ENCODE measurements around the gene STK33.
"Not testable (repeated sequence)": the region's sequence is repeated elsewhere in the genome, so short reads cannot be mapped to it uniquely, and the experiment has no call there.

The STK33 gene

DNA sequence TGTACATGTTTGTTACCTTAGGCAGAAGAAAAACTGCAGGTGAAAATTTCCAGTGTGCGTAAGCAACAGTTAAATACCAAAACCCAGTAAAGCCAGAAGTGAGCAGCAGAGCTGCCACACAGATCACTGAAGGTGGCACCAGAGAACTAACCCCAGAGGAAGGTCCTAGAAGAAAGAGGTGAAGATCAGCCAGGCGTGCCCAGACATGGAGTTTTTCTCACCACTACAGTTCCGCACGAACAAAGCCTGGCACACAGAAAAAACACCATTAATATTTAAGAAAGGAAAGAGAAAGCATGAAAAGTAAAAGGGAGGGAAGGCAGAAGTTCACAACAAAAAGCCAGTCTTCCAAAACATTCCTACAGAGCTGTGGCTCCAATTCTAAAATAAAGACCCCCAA is 60.7 kb downstream of the STK33 start:
- no peak for DNase-seq

DNA sequence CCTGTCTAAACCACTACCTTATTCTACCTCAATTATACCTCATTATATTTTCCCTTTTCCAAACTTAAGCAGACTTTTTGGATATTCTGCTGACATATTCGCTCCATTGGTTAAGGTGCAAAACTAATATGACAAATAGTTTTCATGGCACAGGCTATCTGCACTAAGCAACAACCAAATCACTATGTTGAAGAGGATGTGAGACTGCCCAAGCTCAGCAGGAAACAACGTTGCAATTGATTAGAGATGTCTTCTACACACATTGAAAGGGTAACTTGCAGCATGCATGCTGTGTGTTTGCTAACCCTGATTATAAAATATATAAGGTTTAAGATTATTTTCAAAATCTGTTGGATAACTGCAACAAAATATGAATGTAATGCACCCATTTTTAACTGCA is 61.6 kb downstream of the STK33 start:
- no peak for DNase-seq

GRCh38 chr11:8531982-8532381 is 62.0 kb downstream of the STK33 start:
- no peak for DNase-seq

DNA sequence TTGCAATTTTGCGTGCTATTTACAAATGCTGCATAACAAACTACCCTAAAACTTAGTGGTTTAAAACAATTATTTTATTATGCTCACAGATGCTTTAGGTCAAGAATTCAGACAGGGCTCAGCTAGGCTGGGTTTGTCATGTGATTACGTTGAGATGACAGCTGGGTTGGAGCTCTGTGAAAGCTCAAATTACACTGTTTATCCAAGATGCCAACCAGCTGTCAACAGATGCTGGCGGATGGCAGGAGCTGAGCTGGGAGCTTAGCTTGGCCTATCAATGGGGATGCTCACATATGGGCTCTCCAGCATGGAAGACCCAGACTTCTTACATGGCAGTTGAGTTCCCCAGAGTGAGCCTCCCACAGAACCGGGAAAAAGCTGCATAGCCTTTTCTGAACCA is 62.7 kb downstream of the STK33 start:
- DNase-seq, result no peak

DNA sequence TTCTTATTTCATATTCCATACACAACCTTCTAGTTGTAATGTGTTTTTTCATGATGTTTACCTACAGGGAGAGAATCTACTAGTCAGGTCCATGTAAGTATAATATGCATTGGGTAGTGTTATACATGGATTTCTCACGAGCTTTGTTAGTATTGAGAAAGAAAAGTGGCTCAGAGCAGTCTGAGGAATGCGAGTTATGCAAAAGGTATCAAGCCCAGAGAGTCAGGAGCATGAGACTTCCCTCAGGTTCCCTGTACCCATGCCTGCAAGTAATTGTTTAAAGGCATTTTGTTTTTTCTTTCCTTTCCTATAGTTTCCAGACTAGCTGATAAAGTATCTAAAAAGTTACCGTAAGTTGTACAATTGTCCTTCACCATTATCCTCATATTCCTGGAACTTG is 66.1 kb downstream of the STK33 start:
- no peak for DNase-seq

GRCh38 chr11:8523396-8523795 is 70.6 kb downstream of the STK33 start:
- DNase-seq, result no peak

GRCh38 chr11:8512547-8512946 is 81.5 kb downstream of the STK33 start:
- DNase-seq, result no peak

DNA sequence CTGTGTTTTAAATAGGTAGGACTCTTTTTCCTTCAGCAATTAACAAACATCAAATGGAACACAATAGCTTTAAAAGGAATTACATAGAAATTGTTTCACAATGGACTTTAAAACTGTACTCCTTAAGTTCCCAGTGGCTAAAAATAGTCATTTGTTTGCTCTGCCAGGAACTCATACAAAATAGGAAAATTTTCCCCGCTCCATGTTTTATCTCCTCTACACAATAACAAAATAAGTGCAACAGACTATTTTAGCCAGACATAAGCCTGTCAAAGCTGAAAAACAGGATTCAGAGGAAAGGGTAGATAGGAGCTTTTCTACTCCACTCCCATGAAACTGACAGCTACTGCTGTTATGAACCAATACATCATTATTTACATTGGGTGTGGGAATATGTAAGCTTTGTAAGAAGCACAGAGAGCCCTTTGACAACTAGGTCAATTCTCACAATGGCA is 90.1 kb downstream of the STK33 start:
- DNase-seq, result no peak

GRCh38 chr11:8501836-8502235 is 92.2 kb downstream of the STK33 start:
- DNase-seq, result no peak

DNA sequence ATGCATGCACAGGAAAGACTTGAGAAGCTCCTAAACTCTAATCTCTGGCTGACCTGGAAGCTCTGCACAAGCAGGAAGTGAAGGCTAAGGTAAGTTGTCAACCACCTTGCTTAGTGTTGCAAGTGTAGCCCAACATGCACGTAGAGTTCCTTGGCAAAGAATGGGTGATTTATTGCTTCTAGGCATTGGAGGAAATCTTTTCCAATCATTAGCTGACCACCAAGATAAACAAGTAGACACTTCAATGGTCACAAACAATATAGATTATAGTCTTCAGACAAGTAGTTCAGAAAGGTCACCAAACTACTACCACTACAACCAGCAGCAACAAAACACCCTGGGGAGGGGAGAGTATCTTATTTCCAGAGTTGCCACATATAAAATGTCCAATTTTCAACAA is 105.6 kb downstream of the STK33 start:
- no peak for DNase-seq

- DNase-seq, result no peak
These were observed 106.8 kb downstream of the STK33 start for GRCh38 chr11:8487261-8487660.

DNA sequence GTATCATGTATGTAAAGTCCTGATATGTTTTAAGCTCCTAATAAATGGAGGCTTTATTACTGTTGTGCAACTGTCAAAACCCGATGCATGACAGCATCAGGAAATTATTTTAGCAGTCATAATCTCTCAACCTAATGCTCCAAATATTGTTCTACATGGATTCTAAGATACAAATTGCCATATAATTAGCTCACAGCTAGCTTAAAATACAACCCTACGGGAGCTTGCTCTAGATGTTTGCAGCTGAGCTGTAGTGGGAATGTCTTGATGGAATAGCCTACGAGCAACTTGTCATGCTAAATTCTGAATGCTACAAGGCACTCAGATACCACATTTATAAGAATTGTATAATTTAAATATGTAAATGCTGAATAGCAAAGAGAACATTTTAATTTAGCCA is 109.8 kb downstream of the STK33 start:
- no peak for DNase-seq

- no peak for DNase-seq
These were observed 113.2 kb downstream of the STK33 start for GRCh38 chr11:8480858-8481257.

- no peak for DNase-seq
These were observed 116.3 kb downstream of the STK33 start for GRCh38 chr11:8477680-8478079.

GRCh38 chr11:8477151-8477550 is 116.9 kb downstream of the STK33 start:
- no peak for DNase-seq

DNA sequence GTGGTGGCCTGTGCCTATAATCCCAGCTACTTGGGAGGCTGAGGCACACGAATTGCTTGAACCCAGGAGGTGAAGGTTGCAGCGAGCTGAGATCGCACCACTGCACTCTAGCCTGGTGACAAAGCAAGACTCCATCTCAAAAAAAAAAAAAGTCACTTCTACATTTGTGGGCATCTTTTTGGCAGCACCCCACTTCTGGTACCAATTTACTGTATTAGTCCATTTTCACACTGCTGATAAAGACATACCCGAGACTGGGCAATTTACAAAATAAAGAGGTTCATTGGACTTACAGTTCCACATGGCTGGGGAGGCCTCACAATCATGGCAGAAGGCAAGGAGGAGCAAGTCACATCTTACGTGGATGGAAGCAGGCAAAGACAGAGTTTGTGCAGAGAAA is 126.2 kb downstream of the STK33 start:
- DNase-seq, result not testable (repeated sequence)

- DNase-seq, result not testable (repeated sequence)
These were observed 126.7 kb downstream of the STK33 start for GRCh38 chr11:8467356-8467755.

GRCh38 chr11:8466884-8467283 is 127.1 kb downstream of the STK33 start:
- not testable (repeated sequence) for DNase-seq

DNA sequence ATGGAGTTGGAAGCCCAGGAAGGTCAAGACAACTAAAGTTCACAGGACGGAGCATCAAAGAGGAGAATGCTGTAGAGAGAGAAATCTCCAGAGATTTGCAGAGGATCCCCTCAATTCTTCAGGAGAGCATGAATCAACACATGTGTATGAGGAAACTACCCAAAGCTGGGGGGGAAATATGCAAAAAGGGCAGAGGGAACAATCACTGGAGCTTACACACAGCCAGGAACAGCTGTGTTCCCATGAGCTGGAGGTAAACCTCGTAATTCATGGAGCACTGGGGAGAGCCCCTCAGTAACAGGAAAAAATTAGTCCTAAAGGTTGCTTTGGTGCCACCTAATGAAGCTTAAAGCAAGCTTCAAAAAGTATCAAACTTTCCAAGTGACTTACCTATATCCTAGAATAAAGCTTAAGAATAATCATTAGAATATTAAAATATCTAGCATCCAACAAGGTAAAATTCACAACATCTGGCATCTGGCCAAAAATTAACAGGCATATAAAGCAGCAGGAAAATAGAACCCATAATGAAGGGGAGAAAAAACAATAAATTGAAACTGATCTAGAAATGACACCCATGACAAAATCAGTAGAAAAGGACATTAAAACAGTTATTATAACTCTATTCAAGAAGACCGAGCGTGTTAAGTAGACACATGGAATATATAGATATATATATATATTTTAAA is 134.2 kb downstream of the STK33 start:
- no peak for DNase-seq

DNA sequence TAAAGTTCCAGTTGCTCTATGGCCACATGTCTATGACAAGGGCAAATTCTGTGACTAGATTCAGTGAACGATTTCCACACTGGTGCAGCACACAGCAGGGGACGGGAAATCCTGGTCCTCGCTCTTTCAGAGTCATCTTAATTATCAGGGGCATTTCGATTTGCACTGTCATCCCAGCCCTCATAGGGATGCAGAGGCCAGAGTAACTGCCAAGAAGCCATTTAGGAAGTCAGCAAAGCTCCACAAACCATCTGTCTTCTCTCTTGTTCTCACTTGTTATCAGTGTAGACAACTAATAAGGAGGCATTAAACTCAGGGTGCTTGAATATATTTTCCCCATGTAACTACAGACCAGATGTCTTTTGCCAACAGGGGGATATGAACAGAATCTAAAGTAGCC is 151.7 kb downstream of the STK33 start:
- no peak for DNase-seq

- DNase-seq, result no peak
These were observed 153.4 kb downstream of the STK33 start for GRCh38 chr11:8440649-8441048.

GRCh38 chr11:8429483-8429882 is 164.5 kb downstream of the STK33 start:
- DNase-seq, result no peak

- no peak for DNase-seq
These were observed 168.0 kb downstream of the STK33 start for GRCh38 chr11:8426076-8426475.

DNA sequence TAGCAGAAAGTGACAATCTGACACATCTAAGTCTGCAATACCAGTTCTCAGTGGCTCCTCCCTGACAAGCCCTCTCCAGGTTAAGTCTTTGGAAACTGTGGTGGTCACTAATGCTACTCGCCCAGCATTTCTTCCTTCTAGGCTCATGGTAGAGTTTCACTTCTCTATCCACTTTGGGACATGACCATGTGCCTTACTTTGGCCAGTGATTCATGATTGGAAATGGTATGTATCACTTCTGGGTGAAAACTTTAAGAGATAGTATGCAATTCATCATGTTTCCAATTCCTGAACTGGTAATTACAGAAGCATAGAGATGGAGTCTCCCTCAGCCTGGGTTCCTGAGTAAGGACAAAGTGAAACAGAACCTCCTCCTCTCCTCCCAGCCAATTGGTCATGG is 178.8 kb downstream of the STK33 start:
- no peak for DNase-seq

- DNase-seq, result no peak
These were observed 185.7 kb downstream of the STK33 start for GRCh38 chr11:8408151-8408941.
